ENCODE results near the gene RPRD2. TPM values are rescaled to one million over a fixed set of nuclear protein-coding genes. Genes with fewer than 3 reads are reported as not detected.

RPRD2 gene
- total RNA-seq, 1 experiment from 2014 or later, result 46.6 TPM

DNA sequence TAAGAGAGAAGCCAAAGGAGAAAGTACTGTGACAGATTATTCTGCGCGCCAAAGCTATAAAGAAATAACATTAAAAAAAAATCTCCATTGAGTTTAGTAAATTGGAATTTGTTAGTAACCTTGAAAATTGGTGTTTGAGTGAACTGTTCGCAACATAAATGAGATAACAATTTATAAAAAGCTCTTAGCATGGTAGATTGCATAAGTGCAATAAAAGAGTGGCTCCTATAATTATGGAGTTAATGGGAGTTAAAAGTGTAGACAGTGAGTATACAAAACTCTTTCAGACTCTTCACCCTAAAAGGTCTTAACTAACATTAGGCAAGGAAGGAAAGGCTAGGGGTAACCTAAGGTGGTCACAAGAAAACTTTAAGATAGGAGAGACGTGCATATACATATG, 50.6 kb downstream of the RPRD2 start:
- ChIA-PET CTCF (no interaction called here), POLR2A (ENCODE audit: low non-redundant PET) (no interaction called here)
- no peaks in the 10 kb centered on the region for H3K4me1 ChIP-seq (ENCODE audit: insufficient read depth, low read length, poor library complexity, severe bottlenecking)
- DNase-seq (ENCODE audit: low spot score), result no peak
- H3K27ac ChIP-seq (ENCODE audit: low read depth, low read length, poor library complexity, severe bottlenecking), result no peak overlapping the region
- H3K9me3 ChIP-seq (ENCODE audit: low read depth, low read length, poor library complexity, severe bottlenecking), result no peaks in the 10 kb centered on the region
- no peak for TF ChIP-seq EZH2 (IDR thresholded peaks at IDR 0.05; ENCODE audit: borderline replicate concordance, low read depth, low read length, poor library complexity, severe bottlenecking)
- TF ChIP-seq, protein P1, sequence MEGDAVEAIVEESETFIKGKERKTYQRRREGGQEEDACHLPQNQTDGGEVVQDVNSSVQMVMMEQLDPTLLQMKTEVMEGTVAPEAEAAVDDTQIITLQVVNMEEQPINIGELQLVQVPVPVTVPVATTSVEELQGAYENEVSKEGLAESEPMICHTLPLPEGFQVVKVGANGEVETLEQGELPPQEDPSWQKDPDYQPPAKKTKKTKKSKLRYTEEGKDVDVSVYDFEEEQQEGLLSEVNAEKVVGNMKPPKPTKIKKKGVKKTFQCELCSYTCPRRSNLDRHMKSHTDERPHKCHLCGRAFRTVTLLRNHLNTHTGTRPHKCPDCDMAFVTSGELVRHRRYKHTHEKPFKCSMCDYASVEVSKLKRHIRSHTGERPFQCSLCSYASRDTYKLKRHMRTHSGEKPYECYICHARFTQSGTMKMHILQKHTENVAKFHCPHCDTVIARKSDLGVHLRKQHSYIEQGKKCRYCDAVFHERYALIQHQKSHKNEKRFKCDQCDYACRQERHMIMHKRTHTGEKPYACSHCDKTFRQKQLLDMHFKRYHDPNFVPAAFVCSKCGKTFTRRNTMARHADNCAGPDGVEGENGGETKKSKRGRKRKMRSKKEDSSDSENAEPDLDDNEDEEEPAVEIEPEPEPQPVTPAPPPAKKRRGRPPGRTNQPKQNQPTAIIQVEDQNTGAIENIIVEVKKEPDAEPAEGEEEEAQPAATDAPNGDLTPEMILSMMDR (conservative IDR thresholded peaks at IDR 0.05; ENCODE audit: low read depth, low read length), result no peak
- H3K4me3 ChIP-seq (ENCODE audit: low read depth, low read length, poor library complexity, severe bottlenecking), result no peak overlapping the region
- peaks cover 15% of the 10 kb centered on the region for H3K36me3 ChIP-seq (ENCODE audit: insufficient read depth, low read length, poor library complexity, severe bottlenecking)
- H3K27me3 ChIP-seq (replicated peaks; ENCODE audit: insufficient read depth, low read depth, low read length, poor library complexity), result no peaks in the 10 kb centered on the region
- intact Hi-C loops (cut with micrococcal nuclease; ENCODE audit: unreplicated experiment), result no loop called here
- BruUV-seq (replicated peaks), result no TSS peak

DNA sequence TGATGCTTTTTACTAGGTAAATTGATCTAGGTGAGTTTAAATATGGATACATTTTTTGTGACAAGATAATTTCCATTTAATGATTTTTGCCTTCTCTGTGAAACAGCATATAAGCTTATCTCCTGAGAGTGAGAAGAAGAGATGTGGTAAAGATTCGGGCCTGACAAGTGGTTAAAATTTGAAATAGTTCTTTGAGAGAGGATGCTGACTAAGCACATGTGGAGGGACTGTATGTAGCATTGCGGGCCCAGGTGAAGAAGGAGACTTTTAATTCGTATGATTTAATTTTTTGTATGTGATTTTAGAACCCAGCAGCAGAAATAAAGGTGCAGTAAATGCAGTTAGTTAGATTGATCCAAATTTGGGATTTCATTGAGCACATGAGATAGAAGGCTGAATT, 51.9 kb downstream of the RPRD2 start:
- BruUV-seq (replicated peaks), result no TSS peak
- CTCF ChIA-PET, result no interaction called here

DNA sequence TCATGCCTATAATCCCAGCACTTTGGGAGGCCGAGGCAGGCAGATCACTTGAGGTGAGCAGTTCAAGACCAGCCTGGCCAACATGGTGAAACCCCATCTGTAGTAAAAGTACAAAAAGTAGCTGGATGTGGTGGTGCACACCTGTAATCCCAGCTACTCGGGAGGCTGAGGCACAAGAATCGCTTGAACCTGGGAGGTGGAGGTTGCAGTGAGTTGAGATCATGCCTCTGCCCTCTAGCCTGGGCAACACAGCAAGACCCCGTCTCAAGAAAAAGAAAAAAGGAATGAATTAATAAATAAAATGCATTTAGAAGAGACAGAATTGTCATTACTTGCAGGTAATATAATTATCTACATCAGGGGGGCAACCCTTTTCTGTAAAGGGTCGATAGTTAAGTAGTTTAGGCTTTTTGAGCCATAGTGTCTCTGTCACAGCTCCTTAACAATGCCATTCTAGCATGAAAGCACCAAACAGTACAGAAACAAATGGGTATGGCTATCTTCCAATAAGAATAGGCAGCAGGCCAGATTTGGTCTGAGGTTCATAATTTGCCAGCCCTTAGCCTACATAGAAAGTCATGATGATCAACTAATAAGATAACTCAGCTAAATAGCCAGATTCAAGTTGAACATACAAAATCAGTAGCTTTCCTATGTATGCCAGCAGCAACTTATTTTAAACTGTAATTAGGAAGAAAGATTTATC, 56.8 kb downstream of the RPRD2 start:
- ChIA-PET CTCF (no interaction called here), POLR2A (ENCODE audit: low non-redundant PET) (interaction anchor here (0.6 kb wide), 1 partner anchor 501 kb away, joined by 9 read pairs; no protein-coding TSS in a partner anchor)
- Histone ChIP-seq H3K4me3 (ENCODE audit: low read depth, low read length, poor library complexity, severe bottlenecking) (no peak overlapping the region), H3K27ac (ENCODE audit: low read depth, low read length, poor library complexity, severe bottlenecking) (no peak overlapping the region), H3K27me3 (replicated peaks; ENCODE audit: insufficient read depth, low read depth, low read length, poor library complexity) (no peaks in the 10 kb centered on the region), H3K9me3 (ENCODE audit: low read depth, low read length, poor library complexity, severe bottlenecking) (no peaks in the 10 kb centered on the region), H3K4me1 (ENCODE audit: insufficient read depth, low read length, poor library complexity, severe bottlenecking) (no peaks in the 10 kb centered on the region), H3K36me3 (ENCODE audit: insufficient read depth, low read length, poor library complexity, severe bottlenecking) (peaks cover 15% of the 10 kb centered on the region)
- DNase-seq (ENCODE audit: low spot score), result peak; percentile 25
- intact Hi-C loops (cut with micrococcal nuclease; ENCODE audit: unreplicated experiment), result no loop called here
- no TSS peak for BruUV-seq (replicated peaks)
- TF ChIP-seq, protein P1 (conservative IDR thresholded peaks at IDR 0.05; ENCODE audit: low read depth, low read length), result no peak
- TF ChIP-seq EZH2 (IDR thresholded peaks at IDR 0.05; ENCODE audit: borderline replicate concordance, low read depth, low read length, poor library complexity, severe bottlenecking), result no peak

More for the DNA sequence above, 51.9 kb downstream of the RPRD2 start:
- no peak for DNase-seq (ENCODE audit: low spot score)
- peaks cover 15% of the 10 kb centered on the region for H3K36me3 ChIP-seq (ENCODE audit: insufficient read depth, low read length, poor library complexity, severe bottlenecking)
- POLR2A ChIA-PET (ENCODE audit: low non-redundant PET), result no interaction called here
- TF ChIP-seq, protein P1 (conservative IDR thresholded peaks at IDR 0.05; ENCODE audit: low read depth, low read length), result no peak
- no peak for TF ChIP-seq EZH2 (IDR thresholded peaks at IDR 0.05; ENCODE audit: borderline replicate concordance, low read depth, low read length, poor library complexity, severe bottlenecking)
- no peak overlapping the region for H3K27ac ChIP-seq (ENCODE audit: low read depth, low read length, poor library complexity, severe bottlenecking)
- H3K9me3 ChIP-seq (ENCODE audit: low read depth, low read length, poor library complexity, severe bottlenecking), result no peaks in the 10 kb centered on the region
- no peaks in the 10 kb centered on the region for H3K27me3 ChIP-seq (replicated peaks; ENCODE audit: insufficient read depth, low read depth, low read length, poor library complexity)
- no peak overlapping the region for H3K4me3 ChIP-seq (ENCODE audit: low read depth, low read length, poor library complexity, severe bottlenecking)
- no peaks in the 10 kb centered on the region for H3K4me1 ChIP-seq (ENCODE audit: insufficient read depth, low read length, poor library complexity, severe bottlenecking)
- intact Hi-C loops (cut with micrococcal nuclease; ENCODE audit: unreplicated experiment), result no loop called here

Data from A673 (cell line).